GM12801 (cell line): Measurements from ENCODE around the gene DDC.

Experiments used
- CTCF ChIP-seq: IDR thresholded peaks from one replicate; pipeline ENCODE4 v1.5.1; 2011; ENCODE audit warnings: control low read depth; ENCODE audit not compliant: insufficient read length; ENCODE audit errors: extremely low read depth

DDC gene

GRCh38 chr7:50477640-50478039 lies 87.6 kb downstream of the DDC start:
- TF ChIP-seq CTCF: no peak

- TF ChIP-seq CTCF: no peak
Measured at GRCh38 chr7:50476953-50477625, 88.1 kb downstream of the DDC start.

- TF ChIP-seq CTCF: no peak
Measured at GRCh38 chr7:50475340-50475739, 89.9 kb downstream of the DDC start.

GRCh38 chr7:50474382-50475160 lies 90.6 kb downstream of the DDC start:
- no peak for TF ChIP-seq CTCF

- TF ChIP-seq CTCF: no peak
Measured at GRCh38 chr7:50473531-50473930, 91.7 kb downstream of the DDC start.

- TF ChIP-seq CTCF: no peak
Measured at GRCh38 chr7:50472427-50472826, 92.8 kb downstream of the DDC start.

GRCh38 chr7:50471970-50472369 lies 93.2 kb downstream of the DDC start:
- TF ChIP-seq CTCF: no peak
